Body of pancreas (tissue), 4 donors: ENCODE results near the gene SCN2B.

Experiments
- POLR2A ChIP-seq, 3 donors: fragments of 450-650 bp; IDR thresholded peaks; one replicate each; pipeline ENCODE4 v1.6.1; 2016; ENCODE audit warnings: antibody characterized with exemption in 3 of 3, mild to moderate bottlenecking in 2 of 3
- TF ChIP-seq, protein P1 (sequence below), 7 experiments: fragments of 450-650 bp in 4 of 7; fragments of 200-600 bp in 3 of 7; sonication (generic) in 3 of 7; IDR thresholded peaks; one replicate each; pipeline ENCODE4 v1.5.1; 2016 to 2019; ENCODE audit warnings: antibody characterized with exemption in 7 of 7

GRCh38 chr11:118174006-118174567 lies 2.4 kb downstream of the SCN2B start:
- TF ChIP-seq, protein P1, sequence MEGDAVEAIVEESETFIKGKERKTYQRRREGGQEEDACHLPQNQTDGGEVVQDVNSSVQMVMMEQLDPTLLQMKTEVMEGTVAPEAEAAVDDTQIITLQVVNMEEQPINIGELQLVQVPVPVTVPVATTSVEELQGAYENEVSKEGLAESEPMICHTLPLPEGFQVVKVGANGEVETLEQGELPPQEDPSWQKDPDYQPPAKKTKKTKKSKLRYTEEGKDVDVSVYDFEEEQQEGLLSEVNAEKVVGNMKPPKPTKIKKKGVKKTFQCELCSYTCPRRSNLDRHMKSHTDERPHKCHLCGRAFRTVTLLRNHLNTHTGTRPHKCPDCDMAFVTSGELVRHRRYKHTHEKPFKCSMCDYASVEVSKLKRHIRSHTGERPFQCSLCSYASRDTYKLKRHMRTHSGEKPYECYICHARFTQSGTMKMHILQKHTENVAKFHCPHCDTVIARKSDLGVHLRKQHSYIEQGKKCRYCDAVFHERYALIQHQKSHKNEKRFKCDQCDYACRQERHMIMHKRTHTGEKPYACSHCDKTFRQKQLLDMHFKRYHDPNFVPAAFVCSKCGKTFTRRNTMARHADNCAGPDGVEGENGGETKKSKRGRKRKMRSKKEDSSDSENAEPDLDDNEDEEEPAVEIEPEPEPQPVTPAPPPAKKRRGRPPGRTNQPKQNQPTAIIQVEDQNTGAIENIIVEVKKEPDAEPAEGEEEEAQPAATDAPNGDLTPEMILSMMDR (IDR thresholded peaks at IDR 0.05): no peak
- no peak for TF ChIP-seq POLR2A (IDR thresholded peaks at IDR 0.05)
